ENCODE data around the gene TRAPPC11.

DNA sequence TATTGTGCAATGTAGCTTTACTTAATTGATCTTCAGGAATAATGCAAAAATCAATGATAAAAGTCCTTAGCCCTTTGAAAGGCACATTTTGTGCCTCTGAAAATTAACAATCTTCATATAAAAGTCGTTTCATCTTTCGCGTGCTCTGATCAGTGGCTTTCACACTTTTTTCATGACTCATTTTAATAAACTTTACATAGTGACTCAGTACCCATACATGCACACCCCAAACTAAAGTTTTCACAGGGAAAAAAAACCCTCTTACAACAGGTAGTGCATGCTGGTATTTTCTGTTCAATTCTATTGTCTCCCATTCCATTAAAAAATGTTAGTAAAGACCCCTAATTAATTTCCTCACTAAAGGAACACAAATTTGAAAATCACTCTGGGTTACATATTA, 21.6 kb upstream of the TRAPPC11 start:
- TF ChIP-seq, protein P1, sequence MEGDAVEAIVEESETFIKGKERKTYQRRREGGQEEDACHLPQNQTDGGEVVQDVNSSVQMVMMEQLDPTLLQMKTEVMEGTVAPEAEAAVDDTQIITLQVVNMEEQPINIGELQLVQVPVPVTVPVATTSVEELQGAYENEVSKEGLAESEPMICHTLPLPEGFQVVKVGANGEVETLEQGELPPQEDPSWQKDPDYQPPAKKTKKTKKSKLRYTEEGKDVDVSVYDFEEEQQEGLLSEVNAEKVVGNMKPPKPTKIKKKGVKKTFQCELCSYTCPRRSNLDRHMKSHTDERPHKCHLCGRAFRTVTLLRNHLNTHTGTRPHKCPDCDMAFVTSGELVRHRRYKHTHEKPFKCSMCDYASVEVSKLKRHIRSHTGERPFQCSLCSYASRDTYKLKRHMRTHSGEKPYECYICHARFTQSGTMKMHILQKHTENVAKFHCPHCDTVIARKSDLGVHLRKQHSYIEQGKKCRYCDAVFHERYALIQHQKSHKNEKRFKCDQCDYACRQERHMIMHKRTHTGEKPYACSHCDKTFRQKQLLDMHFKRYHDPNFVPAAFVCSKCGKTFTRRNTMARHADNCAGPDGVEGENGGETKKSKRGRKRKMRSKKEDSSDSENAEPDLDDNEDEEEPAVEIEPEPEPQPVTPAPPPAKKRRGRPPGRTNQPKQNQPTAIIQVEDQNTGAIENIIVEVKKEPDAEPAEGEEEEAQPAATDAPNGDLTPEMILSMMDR (IDR thresholded peaks at IDR 0.05), result no peak
- no peak for TF ChIP-seq POLR2A (IDR thresholded peaks at IDR 0.05)
